Measurements from ENCODE around the gene PLEK. TPM values are rescaled to one million over a fixed set of nuclear protein-coding genes. Genes with fewer than 3 reads are reported as not detected.

PLEK gene
- total and polyA plus RNA-seq, 9 of the 15 experiments (the other 6 are each of a cell fraction or from before 2014, with no cell fraction given), result 0.14 to 1.2 (median 0.36) TPM

GRCh38 chr2:68391869-68392268 lies 26.8 kb downstream of the PLEK start (continued):
- TF ChIP-seq ZNF639 (CRISPR knock-in tag; conservative IDR thresholded peaks at IDR 0.05 in 1 of 2, IDR thresholded peaks at IDR 0.05 in 1 of 2), result 0 out of 4 replicates have a peak, but pooled peaks of 1 of the 2 experiments have one; percentile 48
- no peak for TF ChIP-seq SRF (CRISPR knock-in tag; IDR thresholded peaks at IDR 0.05)
- TF ChIP-seq STAT5A (IDR thresholded peaks at IDR 0.05; ENCODE audit: borderline replicate concordance, low read length), result no peak; the same call in 1 of the 2 replicates
- TF ChIP-seq RBM25 (IDR thresholded peaks at IDR 0.05; ENCODE audit: low read depth, low read length, severe bottlenecking), result no peak
- TF ChIP-seq HMG20B (CRISPR knock-in tag; IDR thresholded peaks at IDR 0.05), result no peak
- TF ChIP-seq FOXJ3 (CRISPR knock-in tag; IDR thresholded peaks at IDR 0.05), result no peak
- TF ChIP-seq ERF (CRISPR knock-in tag; IDR thresholded peaks at IDR 0.05), result no peak
- TF ChIP-seq FOXO4 (CRISPR knock-in tag; IDR thresholded peaks at IDR 0.05), result no peak
- peak; percentile 64; the same call in 1 of the 2 replicates for TF ChIP-seq GATA2 (CRISPR knock-in tag; IDR thresholded peaks at IDR 0.05)
- TF ChIP-seq HINFP (tag; conservative IDR thresholded peaks at IDR 0.05; ENCODE audit: low read depth), result peak; percentile 77
- no peak for TF ChIP-seq ATF3 (IDR thresholded peaks at IDR 0.05)
- no peak for TF ChIP-seq ATF3 (CRISPR knock-in tag; conservative IDR thresholded peaks at IDR 0.05)
- no peak for TF ChIP-seq KHSRP (IDR thresholded peaks at IDR 0.05)
- no peak for TF ChIP-seq ZNF436 (CRISPR knock-in tag; IDR thresholded peaks at IDR 0.05)
- TF ChIP-seq ZNF184 (CRISPR knock-in tag; IDR thresholded peaks at IDR 0.05), result no peak
- no peak for TF ChIP-seq MAX (CRISPR knock-in tag; IDR thresholded peaks at IDR 0.05)
- no peak for TF ChIP-seq PTBP1 (IDR thresholded peaks at IDR 0.05; ENCODE audit: low read depth, low read length)
- TF ChIP-seq NR0B1 (IDR thresholded peaks at IDR 0.05; ENCODE audit: partially characterized antibody), result no peak
- no peak for TF ChIP-seq ESRRB (CRISPR knock-in tag; IDR thresholded peaks at IDR 0.05; ENCODE audit: borderline replicate concordance)
- no peak for TF ChIP-seq IFI16 (CRISPR knock-in tag; IDR thresholded peaks at IDR 0.05)
- no peak for TF ChIP-seq JUN (IDR thresholded peaks at IDR 0.05; ENCODE audit: borderline replicate concordance, low read depth, low read length)
- TF ChIP-seq JUN (CRISPR knock-in tag; IDR thresholded peaks at IDR 0.05; ENCODE audit: borderline replicate concordance), result no peak
